A549 treated with CORT108297 at 1 μM for 4 hours (cell line): ENCODE measurements around the gene ABCD3. TPM values are rescaled to one million over a fixed set of nuclear protein-coding genes. Genes with fewer than 3 reads are reported as not detected.

Source experiments
- total RNA-seq: library from RNA; stranded (reverse); fragments of 200-300 nt; extraction: Qiagen RNA extraction; gene quantifications from 5 replicates; pipeline ENCODE4 v1.2.3, GENCODE V29; 2022

Gene ABCD3
- total RNA-seq, result 21.8 to 23.8 TPM (median 22.6 TPM) in 5 replicates

GRCh38 chr1:94417978-94418663, at the start of gene ABCD3:
TSS of gene ABCD3 (plus strand) at chr1:94418389. CDS start at chr1:94418479, 90 bp downstream.

GRCh38 chr1:94541246-94542087, 123.3 kb downstream of the ABCD3 start, which contains the start of gene F3:
TSS of gene F3 (minus strand) at chr1:94541759. CDS start at chr1:94541636, 123 bp downstream.

Other genes starting within 250 kb of the ABCD3 start
- 12.7 to 17.4 TPM (median 14.5 TPM) in 5 replicates for gene ARHGAP29, start 180.8 kb upstream of the ABCD3 start, total RNA-seq
- 2.0 to 3.2 TPM (median 2.7 TPM) in 5 replicates for gene F3, start 123.4 kb downstream of the ABCD3 start, total RNA-seq